RWPE2 (cell line): ENCODE data around the gene RUFY1.
A peak's percentile ranks its signal among the peaks of the same experiment; 100 is the strongest.
"Not testable (repeated sequence)": the region's sequence is repeated elsewhere in the genome, so short reads cannot be mapped to it uniquely, and the experiment has no call there.

ENCODE experiments used
- ATAC-seq: fragments of 200-7000 bp; cut with Tn5 transposase; 3 replicates; pipeline ENCODE4 v1.9.1; 2021; ENCODE audit warnings: low read depth
- DNase-seq: peaks from one replicate; pipeline ENCODE4 v3.0.0-alpha.2; 2020; ENCODE audit warnings: low spot score
- H3K27ac ChIP-seq: fragments of 450-650 bp; 2 replicates; pipeline ENCODE4 v1.5.1; 2017; ENCODE audit warnings: mild to moderate bottlenecking; ENCODE audit not compliant: poor library complexity, severe bottlenecking
- H3K27me3 ChIP-seq: fragments of 250-450 bp; sonication (Bioruptor Pico); 2 replicates; pipeline ENCODE4 v1.5.1; 2021; ENCODE audit warnings: mild to moderate bottlenecking, moderate library complexity; ENCODE audit not compliant: insufficient read depth, poor library complexity, severe bottlenecking
- H3K36me3 ChIP-seq: fragments of 250-450 bp; sonication (Bioruptor Pico); 2 replicates; pipeline ENCODE4 v1.5.1; 2020; ENCODE audit warnings: low read depth, mild to moderate bottlenecking, moderate library complexity
- H3K4me1 ChIP-seq: fragments of 250-450 bp; sonication (Bioruptor Pico); 2 replicates; pipeline ENCODE4 v1.5.1; 2021; ENCODE audit warnings: mild to moderate bottlenecking, moderate library complexity; ENCODE audit not compliant: insufficient read depth, poor library complexity, severe bottlenecking
- H3K4me3 ChIP-seq: fragments of 250-450 bp; sonication (Bioruptor Pico); 2 replicates; pipeline ENCODE4 v1.5.1; 2021; ENCODE audit warnings: mild to moderate bottlenecking, moderate library complexity; ENCODE audit not compliant: severe bottlenecking
- H3K9me3 ChIP-seq: fragments of 250-450 bp; sonication (Bioruptor Pico); 2 replicates; pipeline ENCODE4 v1.5.1; 2021; ENCODE audit warnings: mild to moderate bottlenecking, moderate library complexity; ENCODE audit not compliant: severe bottlenecking
- CTCF ChIP-seq: fragments of 450-650 bp; IDR thresholded peaks from one replicate; pipeline ENCODE4 v1.5.1; 2017; ENCODE audit warnings: mild to moderate bottlenecking, moderate library complexity; ENCODE audit not compliant: poor library complexity, severe bottlenecking

The RUFY1 gene

GRCh38 chr5:179516221-179516620 lies 34.1 kb upstream of the RUFY1 start:
- Histone ChIP-seq H3K4me3 (no peak overlapping the region), H3K36me3 (no peaks in the 10 kb centered on the region), H3K27me3 (peaks cover 5% of the 10 kb centered on the region), H3K4me1 (no peaks in the 10 kb centered on the region), H3K27ac (no peak overlapping the region), H3K9me3 (no peaks in the 10 kb centered on the region)
- ATAC-seq (no peak), DNase-seq (no peak)
- TF ChIP-seq CTCF = no peak

- not testable (repeated sequence) for H3K27me3 ChIP-seq, H3K4me3 ChIP-seq, H3K9me3 ChIP-seq, H3K36me3 ChIP-seq, DNase-seq, ATAC-seq, H3K27ac ChIP-seq, H3K4me1 ChIP-seq
These were observed 32.6 kb upstream of the RUFY1 start for GRCh38 chr5:179517746-179518145.

GRCh38 chr5:179518369-179518768 lies 32.0 kb upstream of the RUFY1 start:
- DNase-seq, H3K36me3 ChIP-seq, H3K27ac ChIP-seq, ATAC-seq, H3K9me3 ChIP-seq, H3K4me1 ChIP-seq, H3K27me3 ChIP-seq, H3K4me3 ChIP-seq: not testable (repeated sequence)

GRCh38 chr5:179519416-179520070 lies 30.8 kb upstream of the RUFY1 start:
- not testable (repeated sequence) for H3K4me1 ChIP-seq, H3K4me3 ChIP-seq, DNase-seq, H3K27me3 ChIP-seq, H3K36me3 ChIP-seq, H3K27ac ChIP-seq, H3K9me3 ChIP-seq
- ATAC-seq = peak; percentile 28; the same call in 1 of the 3 replicates

- H3K27ac ChIP-seq, H3K9me3 ChIP-seq, H3K27me3 ChIP-seq, H3K36me3 ChIP-seq, H3K4me3 ChIP-seq, ATAC-seq, H3K4me1 ChIP-seq, DNase-seq: not testable (repeated sequence)
These were observed 28.2 kb upstream of the RUFY1 start for GRCh38 chr5:179522107-179522506.

- peaks cover 3% of the 10 kb centered on the region for H3K4me1 ChIP-seq
- no peak overlapping the region for H3K27ac ChIP-seq
- no peak for DNase-seq
- no peak overlapping the region for H3K4me3 ChIP-seq
- no peak for ATAC-seq
- no peaks in the 10 kb centered on the region for H3K27me3 ChIP-seq
- no peak for TF ChIP-seq CTCF
- no peaks in the 10 kb centered on the region for H3K9me3 ChIP-seq
- H3K36me3 ChIP-seq = no peaks in the 10 kb centered on the region
These were observed 23.4 kb upstream of the RUFY1 start for GRCh38 chr5:179526978-179527377.
